Epidermal melanocyte (primary cell): ENCODE measurements around the gene HYPK.

Experiments used
- DNase-seq: peaks from one replicate; pipeline ENCODE4 v3.0.0; 2011; ENCODE audit warnings: low spot score; ENCODE audit not compliant: insufficient read length

The HYPK gene

GRCh38 chr15:43845421-43845820 lies 45.0 kb downstream of the HYPK start:
- DNase-seq = no peak

DNA sequence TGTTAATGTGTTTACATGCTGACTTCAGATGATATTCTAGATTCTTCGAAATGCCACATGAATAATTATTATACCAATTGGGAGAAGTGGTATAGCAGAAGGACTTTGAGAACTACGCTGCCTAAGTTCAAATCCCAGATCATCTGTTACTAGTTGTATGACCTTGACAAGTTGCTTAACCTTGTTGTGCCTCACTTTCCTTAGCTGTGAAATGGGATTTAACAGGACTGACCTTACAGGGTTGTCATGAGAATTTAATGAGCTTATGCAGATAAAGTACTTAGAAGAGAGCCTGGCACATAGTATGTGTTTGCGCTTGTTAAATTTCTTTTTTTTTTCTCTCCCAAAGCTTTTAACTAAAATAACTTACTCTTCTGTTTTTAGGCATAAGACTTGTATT lies 50.9 kb downstream of the HYPK start:
- no peak for DNase-seq

GRCh38 chr15:43852607-43853006 lies 52.2 kb downstream of the HYPK start:
- DNase-seq = no peak
